NK-92 (cell line): ENCODE results near the gene PAPPA.

ENCODE experiments used
- DNase-seq: peaks from one replicate; lab custom pipeline; 2025; ENCODE audit not compliant: unreplicated experiment; lab: John Stamatoyannopoulos, UW

Gene PAPPA, protein sequence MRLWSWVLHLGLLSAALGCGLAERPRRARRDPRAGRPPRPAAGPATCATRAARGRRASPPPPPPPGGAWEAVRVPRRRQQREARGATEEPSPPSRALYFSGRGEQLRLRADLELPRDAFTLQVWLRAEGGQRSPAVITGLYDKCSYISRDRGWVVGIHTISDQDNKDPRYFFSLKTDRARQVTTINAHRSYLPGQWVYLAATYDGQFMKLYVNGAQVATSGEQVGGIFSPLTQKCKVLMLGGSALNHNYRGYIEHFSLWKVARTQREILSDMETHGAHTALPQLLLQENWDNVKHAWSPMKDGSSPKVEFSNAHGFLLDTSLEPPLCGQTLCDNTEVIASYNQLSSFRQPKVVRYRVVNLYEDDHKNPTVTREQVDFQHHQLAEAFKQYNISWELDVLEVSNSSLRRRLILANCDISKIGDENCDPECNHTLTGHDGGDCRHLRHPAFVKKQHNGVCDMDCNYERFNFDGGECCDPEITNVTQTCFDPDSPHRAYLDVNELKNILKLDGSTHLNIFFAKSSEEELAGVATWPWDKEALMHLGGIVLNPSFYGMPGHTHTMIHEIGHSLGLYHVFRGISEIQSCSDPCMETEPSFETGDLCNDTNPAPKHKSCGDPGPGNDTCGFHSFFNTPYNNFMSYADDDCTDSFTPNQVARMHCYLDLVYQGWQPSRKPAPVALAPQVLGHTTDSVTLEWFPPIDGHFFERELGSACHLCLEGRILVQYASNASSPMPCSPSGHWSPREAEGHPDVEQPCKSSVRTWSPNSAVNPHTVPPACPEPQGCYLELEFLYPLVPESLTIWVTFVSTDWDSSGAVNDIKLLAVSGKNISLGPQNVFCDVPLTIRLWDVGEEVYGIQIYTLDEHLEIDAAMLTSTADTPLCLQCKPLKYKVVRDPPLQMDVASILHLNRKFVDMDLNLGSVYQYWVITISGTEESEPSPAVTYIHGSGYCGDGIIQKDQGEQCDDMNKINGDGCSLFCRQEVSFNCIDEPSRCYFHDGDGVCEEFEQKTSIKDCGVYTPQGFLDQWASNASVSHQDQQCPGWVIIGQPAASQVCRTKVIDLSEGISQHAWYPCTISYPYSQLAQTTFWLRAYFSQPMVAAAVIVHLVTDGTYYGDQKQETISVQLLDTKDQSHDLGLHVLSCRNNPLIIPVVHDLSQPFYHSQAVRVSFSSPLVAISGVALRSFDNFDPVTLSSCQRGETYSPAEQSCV (N-terminal part only)

DNA sequence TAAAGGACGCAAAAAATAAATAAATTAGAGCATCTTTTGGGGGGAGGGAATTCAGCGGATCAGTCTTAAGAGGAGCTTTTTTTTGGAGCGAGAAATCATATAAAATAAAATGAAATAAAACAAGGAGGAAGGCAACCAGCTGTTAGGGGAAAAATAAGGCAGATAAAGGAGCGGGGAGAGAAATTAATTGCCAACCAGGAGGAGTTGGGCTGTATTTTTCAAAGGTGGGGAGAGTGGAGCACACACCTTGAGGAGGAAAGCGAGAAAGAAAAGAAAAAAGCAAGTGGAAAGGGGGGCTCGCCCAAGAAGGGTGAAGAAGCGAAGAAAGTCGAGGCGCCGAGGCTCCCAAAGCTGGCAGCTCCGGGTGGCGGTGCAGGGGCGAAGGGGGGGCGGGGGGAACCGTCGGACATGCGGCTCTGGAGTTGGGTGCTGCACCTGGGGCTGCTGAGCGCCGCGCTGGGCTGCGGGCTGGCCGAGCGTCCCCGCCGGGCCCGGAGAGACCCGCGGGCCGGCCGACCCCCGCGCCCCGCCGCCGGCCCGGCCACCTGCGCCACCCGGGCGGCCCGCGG lies at the start of gene PAPPA:
Gene PAPPA (plus strand): TSS at position 27 of the 569 bp plus-strand sequence. CDS start 382 bp downstream, at position 409.
- DNase-seq = no peak

DNA sequence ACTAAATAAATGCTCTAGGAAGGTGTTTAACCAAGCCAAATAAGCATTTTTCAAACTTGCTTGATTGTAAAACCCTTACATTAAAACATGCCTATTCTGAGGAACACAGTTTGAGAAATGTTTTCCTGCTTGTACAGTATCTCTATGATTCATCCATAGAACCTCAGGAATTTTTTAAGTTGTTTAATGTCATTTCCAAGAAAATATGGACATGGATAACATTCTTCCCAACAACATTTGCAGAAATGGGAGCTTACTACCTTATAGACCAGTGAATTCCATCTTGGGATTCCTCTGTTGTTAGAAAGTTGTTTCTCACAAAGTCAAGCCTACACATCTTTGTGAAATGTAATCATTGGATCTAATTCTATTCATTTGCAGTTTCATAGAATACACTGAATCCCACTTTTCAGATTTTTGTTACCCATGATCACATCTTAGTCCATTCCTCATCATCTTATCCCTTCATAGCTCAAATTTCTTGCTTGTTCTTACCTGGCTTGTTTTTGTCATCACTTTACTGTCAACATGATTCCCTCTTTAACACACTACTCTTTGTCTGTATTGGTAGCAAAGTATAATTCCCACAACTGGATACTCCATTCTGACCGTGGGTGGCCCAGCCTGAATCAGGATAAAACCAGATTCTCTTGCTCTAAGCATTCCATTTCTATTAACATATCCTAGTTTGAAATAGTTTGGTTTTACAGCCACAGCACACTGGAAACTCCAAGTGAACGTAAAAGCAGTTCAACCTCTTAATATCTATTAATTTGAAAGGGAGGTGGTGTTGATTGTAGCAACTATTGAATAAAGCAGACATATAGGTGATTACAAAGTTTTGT lies 49.4 kb upstream of the PAPPA start:
- DNase-seq = no peak

DNA sequence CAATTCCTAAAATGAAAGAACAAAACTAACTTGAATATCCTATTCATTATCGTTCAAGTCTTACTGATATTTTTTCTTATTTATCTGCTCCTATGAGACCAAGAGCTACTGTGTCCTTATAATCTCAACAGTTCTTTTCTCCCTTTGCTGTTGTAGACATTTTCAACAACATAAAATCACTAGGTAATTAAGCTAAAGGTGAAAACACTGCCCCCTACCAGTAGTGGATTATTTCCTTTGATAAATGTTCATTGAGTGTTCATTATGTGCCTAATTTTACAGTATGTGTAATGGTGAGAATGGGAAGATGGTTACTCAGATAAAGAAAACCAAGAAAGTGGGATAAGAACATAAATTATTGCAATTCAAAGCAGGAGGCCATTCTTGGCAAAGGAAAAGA lies 41.4 kb upstream of the PAPPA start:
- DNase-seq = no peak

DNA sequence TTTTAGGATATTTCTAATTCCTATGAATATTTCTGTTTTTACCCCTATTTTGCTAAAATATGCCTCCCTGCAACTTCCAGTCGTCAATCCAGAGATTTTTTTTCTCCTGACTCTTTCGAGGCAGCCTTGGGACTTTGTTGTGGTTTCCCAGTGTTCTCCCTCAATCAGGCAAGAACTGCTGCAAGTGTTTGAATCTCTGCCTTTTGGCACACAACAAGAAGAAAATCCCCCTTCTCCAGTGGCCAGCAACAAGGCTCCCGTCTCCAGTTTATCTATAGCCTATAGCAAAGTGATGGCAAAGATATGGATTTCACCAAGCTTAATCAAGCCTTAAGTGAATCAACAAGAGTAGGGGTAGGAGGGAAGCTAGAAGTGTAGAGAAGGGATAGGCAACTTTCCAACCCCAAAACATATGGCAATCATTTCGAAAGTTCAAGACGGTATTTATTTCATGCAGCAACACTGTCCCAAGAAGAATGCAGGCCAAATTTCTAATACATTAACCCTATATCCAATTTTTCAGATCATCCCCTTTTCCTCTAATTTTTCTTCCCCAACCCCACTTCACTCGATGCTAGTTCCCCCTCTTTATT lies 37.7 kb upstream of the PAPPA start:
- DNase-seq = no peak

DNA sequence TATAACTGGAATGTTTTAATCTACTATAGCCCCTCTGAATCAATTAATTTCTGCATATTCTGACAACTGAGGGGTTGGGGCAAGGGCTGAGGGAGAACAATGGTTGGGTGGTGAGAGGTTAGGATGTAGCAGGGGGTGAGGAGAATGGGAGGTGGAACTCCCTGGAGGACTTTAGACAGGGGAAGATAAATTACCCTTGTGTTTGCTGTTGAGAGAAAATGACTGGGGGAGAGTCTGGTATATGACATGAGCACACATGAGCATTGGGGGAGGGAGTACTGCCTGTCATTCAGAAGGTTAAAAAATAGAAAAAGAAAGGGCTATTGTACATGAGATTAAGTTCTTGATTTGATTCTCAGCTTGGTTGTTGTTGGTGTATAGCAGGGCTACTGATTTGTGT lies 37.2 kb upstream of the PAPPA start:
- DNase-seq = no peak

DNA sequence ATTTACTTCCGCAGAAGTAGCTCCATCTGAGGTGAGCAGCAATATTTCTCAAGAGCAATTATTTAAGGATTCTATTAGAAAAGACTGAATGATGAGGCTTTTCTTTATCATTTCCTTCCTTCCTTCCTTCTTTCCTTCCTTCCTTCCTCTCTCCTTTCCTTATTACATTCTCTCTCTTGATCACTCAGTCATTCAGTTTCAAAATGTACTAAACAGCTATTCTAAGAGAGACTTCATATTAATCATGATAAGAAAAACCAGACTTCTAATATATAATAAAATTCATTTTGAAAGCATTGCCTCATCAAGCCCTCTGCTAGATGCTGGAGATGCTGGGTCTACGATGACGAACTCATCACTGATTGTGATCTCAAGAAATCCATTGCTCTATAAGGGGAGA lies 30.4 kb upstream of the PAPPA start:
- no peak for DNase-seq

DNA sequence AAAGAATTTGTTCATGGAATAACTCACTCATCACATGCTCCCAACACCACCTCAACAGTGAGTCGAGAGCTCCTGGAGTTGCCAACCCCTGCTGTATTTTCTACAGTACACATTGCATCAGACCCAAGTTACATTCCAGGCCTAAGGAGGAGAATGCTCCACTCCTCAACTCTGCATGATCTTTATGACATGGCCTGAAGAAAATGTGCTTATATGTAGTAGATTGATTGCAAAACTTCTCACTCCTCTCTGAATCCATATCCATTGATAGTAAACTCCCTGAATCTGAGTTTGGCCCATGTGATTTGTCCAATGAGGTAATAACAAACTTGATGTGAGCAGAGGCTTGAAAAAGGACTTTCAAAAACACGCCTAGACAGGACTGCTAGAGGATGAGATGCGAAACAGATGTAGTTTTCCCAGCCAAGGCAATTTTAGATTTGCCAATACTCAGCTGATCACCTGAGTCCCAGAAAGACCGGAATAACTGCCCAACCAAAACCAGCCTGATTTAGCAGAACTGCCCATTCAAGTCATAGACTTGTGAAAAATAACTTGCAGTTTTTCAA lies 29.0 kb upstream of the PAPPA start:
- no peak for DNase-seq

DNA sequence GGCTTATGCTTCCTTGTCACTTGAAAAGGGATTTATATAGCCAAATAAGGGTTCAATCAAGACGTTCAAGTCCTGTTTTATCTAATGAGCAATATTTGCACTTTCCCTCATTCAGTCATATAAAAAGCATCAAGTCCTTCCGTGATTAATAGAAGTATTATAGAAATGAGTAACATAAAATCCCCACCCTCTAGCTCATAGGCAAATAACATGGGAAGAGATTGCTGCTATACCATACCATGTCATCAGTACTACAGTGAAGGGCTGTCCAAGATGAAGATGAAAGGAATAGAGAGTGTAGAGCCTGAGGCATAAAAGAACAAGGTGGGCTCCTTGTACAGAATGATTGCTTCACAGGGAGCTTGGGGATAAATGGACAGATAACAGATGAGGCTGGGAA lies 20.4 kb upstream of the PAPPA start:
- no peak for DNase-seq

DNA sequence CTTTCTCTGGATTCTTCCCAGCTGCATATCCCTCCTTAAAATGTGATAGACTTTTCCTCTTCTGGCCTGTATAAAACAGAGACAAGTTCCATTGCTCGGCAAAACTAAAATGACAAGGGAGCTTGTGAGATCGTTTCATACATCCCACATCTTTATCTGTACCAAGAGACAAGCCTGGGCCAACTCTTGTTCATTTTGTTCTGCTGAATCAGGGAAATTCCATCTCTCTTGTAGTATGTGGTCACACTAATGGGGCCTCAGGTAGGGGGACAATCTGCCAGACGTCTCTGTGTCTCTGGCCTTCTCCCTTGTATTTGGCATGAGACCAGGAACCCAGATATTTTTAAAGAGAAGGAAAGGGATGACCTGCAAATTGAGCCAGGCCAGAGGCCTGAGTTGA lies 18.6 kb upstream of the PAPPA start:
- no peak for DNase-seq

DNA sequence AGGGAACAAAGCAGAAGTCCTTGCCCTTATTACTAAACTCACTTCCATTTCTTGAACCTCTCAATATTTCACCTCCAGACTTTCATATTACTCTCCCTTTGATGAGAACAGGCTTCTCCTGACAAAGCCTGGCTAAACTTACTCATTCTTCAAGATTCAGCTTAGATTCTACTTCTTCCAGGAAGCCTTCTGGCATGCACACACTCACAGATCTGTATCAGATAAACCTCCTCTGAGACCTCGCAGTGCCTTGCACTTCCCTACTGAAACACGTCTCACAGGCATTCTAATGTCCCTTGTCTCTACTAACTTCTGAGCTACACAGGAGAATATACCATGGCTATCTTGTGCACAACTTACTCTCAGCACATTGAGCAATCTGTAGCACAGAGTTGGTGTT lies 16.6 kb upstream of the PAPPA start:
- no peak for DNase-seq

DNA sequence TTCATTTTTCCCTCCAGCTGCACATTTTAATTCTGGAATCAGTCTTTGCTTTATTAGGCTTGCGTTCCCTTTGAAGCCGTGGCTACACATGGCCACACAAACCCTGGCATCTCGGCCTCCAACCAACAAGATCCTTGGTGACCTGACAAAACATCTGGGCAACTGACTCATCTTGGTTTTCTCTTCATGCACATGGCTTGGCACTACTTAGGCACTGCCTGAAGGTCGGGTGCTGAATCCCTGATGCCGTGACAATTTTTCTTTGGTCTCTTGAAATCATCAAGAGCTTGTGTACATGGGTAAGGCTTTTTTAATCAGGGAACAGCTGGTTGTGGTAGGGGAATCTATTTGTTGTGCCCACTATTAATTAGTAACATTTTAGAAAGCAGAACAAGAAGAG lies 16.0 kb upstream of the PAPPA start:
- no peak for DNase-seq

DNA sequence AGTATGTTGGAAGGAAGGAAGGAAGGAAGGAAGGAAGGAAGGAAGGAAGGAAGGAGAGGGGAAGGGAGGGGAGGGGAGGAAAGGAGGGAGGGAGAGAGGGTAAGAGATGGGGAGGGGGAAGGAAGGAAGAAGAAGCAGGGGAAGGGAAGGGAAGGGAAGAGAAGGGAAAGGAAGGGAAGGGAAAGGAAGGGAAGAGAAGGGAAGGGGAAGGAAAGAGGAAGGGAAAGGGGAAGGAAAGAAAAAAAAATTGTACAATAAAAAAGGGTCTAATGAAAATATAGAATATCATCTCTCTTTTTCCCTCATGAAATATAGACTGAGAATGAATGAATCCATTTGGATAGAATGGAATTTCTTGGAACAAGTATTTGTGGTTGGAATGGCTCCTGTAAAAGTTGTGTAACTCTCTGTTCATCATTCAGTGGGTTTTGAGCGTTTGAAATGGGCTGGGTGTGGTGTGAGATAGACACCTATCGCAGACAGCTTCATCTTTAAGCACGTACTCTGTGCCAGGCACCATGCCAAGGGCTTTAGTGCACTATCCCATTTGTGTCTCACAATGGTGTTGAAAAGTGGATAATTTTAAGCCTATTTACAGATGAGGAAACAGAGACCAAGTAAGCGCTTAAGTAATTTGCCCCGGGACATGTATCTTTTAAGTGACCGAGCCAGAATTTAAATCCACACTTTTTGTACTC lies 11.6 kb upstream of the PAPPA start:
- no peak for DNase-seq

DNA sequence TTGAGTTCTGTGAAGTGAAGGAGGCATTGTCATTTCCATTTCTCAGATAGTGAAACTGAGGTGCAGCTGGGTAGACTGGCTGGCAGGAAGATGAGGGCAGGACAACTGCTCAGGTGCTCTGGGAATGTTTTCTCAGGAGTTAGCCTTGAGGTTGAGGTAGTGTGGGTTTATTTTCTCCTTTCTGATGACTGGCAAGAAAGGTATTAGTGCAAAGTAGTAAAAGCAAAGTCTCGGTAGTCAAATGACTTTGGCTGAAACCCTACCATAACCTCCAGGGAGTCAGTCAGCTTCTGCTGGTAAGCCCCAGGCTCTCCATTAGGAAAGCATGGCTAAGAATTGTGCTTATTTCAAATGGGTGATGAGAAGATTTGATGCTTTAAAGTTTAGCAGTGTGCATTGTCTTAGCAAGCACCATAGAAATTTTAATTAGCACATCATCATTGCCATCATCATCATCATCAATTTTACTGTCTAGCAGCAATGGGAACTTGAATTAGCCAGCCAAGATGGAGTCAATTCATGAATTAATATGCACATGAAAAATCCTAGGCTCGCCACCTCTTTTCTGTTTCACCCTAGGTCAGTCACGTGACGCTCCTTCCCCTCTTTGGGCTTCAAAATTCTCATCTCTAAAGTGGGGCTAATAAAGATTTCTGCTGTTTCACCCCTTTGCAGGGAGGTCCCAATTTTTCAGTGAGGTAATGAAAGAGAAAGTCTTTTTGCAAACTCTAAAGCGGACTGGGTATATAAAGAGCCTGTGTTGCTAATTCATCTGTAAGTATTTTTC lies 10.7 kb upstream of the PAPPA start:
- no peak for DNase-seq

DNA sequence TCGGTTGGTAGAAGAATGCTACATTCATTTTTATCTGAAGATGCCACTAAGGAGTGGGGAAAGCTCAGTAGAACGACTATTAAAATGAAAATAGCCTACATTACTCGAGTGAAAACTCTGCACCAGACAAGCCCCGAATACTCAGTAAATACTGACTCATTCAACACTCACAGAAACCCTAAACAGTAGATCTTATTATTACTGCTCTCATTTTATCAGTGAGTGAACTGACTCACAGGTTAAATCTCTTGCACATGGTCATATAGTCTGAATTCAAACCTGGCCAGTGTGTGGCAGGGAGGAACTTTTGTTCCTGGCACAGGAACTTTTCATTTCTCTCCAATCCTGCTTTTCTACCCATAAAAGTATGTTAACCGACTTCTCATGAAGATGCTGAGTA lies 9.6 kb upstream of the PAPPA start:
- DNase-seq = no peak

DNA sequence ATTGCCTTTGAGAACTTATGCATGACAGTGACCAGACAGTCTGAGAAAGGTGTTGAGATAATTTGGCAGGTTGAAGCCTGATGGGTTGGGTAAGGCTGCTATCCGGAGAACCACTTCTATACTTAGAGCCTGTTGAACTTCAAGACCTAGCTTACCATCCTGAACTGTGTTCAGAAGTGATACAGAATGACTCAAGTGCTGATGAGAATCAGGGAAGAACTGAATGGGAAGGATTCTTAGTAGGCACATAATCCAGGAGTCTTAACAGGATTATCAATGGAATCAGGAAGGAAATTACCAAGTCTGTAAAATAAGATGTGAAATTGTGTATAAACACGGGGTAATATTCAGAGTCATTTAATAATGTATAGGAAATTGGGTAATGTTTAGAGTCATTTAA lies 9.0 kb upstream of the PAPPA start:
- DNase-seq = no peak

DNA sequence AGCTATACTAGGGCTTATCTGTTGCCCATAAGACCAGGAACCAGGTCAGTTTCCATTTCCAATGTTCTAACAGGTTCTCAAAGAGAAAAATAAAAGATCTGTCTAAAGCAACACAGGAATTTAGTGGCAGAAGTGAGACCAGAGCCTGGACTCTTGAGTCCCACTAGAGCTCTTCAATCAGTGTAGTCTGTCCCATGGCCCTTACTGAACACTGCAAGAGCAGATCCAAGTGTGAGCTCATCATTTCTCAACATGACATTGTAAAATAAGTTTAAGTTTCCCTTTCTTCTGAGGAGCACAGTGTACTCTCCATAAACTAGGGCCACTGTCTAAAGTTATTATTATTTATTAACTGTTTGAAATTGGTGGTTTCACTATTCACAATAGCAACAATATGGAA lies 8.6 kb upstream of the PAPPA start:
- DNase-seq = no peak

DNA sequence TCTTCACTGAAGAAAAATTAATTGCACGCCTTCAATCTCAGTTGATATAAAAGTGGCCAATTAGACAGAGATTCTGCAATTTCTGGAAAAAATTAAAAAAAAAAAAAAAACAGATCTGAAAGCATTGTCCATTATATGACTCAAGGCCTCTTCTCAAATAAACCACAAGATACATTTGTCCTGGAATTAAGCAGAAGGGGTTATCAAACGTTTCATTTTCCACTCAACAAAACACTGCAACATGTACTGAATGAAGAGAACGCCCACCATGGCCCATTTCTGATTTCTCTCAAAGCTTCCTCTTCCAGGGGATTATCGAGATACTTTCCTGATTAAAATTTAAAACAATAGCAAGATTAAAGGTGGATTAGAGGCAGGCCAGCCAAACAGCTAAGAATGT lies 5.8 kb upstream of the PAPPA start:
- DNase-seq = no peak

DNA sequence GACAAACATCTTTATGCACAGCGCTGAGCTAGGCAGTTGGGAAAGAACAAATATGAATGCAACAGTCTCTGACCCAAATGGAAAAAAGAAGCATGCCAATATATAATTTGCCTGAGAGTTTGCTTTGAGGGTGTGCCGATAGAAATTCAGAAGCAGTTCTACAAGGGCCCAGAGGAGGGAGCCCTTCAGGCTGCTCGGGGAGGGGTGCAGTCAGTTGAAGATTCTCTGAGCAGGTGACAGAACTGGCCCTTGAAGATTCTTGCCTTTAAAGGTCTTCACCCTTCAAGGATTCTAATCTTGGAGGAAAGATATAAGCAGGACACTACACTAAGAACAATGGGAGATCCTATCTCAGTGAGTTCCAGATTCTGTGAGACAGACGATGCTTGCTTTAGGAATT lies 3.7 kb upstream of the PAPPA start:
- DNase-seq = no peak
